ENCODE data around the gene LMOD3. TPM values are rescaled to one million over a fixed set of nuclear protein-coding genes. Genes with fewer than 3 reads are reported as not detected.

Gene LMOD3
- total and polyA plus RNA-seq, 4 experiments from 2014 or later: 0.13 to 0.24 TPM; not detected in 2

DNA sequence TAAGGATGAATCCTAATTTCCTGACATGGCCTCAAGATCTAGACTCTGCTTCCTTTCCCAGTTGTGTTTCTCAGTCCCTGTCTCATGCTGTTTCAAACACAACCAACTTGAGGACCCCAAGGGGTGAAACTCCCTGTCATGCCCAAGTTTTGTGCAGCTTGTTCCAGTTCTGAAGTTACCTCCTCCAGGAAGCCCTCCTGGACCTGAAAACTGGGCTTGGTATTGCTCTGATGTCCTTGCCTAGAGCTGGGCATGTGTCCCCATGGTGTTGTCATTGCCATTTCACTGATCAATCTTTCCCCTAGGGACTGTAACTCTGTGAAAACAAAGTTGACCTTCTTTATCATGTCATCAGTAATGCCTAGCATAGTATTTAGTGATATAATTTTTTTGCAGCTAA is 6.1 kb upstream of the LMOD3 start:
- Histone ChIP-seq H3K9me3 (ENCODE audit: control insufficient read depth in 1 of 2, low read length in 2 of 2) (no peaks in the 10 kb centered on the region), H3K27ac (ENCODE audit: low read depth, low read length) (no peak overlapping the region), H3K4me3 (ENCODE audit: low read length in 2 of 2) (no peak overlapping the region), H3K36me3 (ENCODE audit: insufficient read depth, low read length) (no peaks in the 10 kb centered on the region), H3K27me3 (ENCODE audit: insufficient read depth, low read length) (no peaks in the 10 kb centered on the region), H3K4me1 (ENCODE audit: insufficient read depth, low read length) (no peaks in the 10 kb centered on the region)
- no peaks in the 10 kb centered on the region for H3K9me3 Mint-ChIP-seq
- H3K27me3 Mint-ChIP-seq: no peaks in the 10 kb centered on the region
- intact Hi-C loops (cut with micrococcal nuclease): no loop called here
- H3K4me3 Mint-ChIP-seq: no peak overlapping the region
- no peak for DNase-seq
- CTCF ChIA-PET (ENCODE audit: partially characterized antibody): interaction anchor here (1.1 to 3.0 kb wide), 3 partner anchors 9 to 178 kb away, joined by 4 to 12 read pairs (median 8); no protein-coding TSS in a partner anchor
- POLR2A ChIA-PET (ENCODE audit: partially characterized antibody): no interaction called here
- H3K36me3 Mint-ChIP-seq: no peaks in the 10 kb centered on the region
- no peak overlapping the region for H3K27ac Mint-ChIP-seq
- H3K4me1 Mint-ChIP-seq: no peaks in the 10 kb centered on the region

- intact Hi-C loops (cut with micrococcal nuclease): no loop called here
- no peak for DNase-seq
- H3K4me3 ChIP-seq (ENCODE audit: low read length in 2 of 2): no peak overlapping the region
- H3K4me3 Mint-ChIP-seq: no peak overlapping the region
- H3K4me1 Mint-ChIP-seq: no peaks in the 10 kb centered on the region
- POLR2A ChIA-PET (ENCODE audit: partially characterized antibody): no interaction called here
- no peaks in the 10 kb centered on the region for H3K9me3 ChIP-seq (ENCODE audit: control insufficient read depth in 1 of 2, low read length in 2 of 2)
- no peaks in the 10 kb centered on the region for H3K27me3 ChIP-seq (ENCODE audit: insufficient read depth, low read length)
- H3K27ac Mint-ChIP-seq: no peak overlapping the region
- no peaks in the 10 kb centered on the region for H3K9me3 Mint-ChIP-seq
- no peaks in the 10 kb centered on the region for H3K36me3 ChIP-seq (ENCODE audit: insufficient read depth, low read length)
- CTCF ChIA-PET (ENCODE audit: partially characterized antibody): interaction anchor here (1.3 to 3.0 kb wide), 3 partner anchors 8 to 179 kb away, joined by 3 to 12 read pairs (median 8); no protein-coding TSS in a partner anchor
- no peak overlapping the region for H3K27ac ChIP-seq (ENCODE audit: low read depth, low read length)
- H3K36me3 Mint-ChIP-seq: no peaks in the 10 kb centered on the region
- no peaks in the 10 kb centered on the region for H3K27me3 Mint-ChIP-seq
- H3K4me1 ChIP-seq (ENCODE audit: insufficient read depth, low read length): no peaks in the 10 kb centered on the region
Measured at GRCh38 chr3:69126999-69127398, 4.6 kb upstream of the LMOD3 start.

DNA sequence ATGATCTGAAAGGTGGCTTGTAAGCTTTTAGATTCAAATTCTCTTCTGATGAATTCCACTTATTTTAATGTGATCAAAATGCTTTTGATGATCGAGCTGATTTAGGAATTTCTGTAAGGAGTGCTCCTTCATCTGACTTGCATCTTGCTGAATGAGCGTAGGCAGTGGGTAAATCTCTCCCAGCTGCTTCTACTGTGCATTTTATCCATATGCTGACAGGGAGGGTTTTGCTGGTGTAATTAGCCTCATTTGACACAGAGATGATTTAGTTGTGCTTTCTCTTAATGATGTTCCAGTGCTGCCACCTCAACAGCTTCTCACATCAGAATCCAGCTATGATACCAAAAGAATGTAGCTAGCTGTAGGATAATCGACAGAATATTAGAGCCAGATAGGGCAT is 3.8 kb upstream of the LMOD3 start:
- CTCF ChIA-PET (ENCODE audit: partially characterized antibody): interaction anchor here (1.4 kb wide), 1 partner anchor 36 kb away, joined by 8 read pairs; no protein-coding TSS in a partner anchor
- no peak overlapping the region for H3K27ac ChIP-seq (ENCODE audit: low read depth, low read length)
- H3K36me3 Mint-ChIP-seq: no peaks in the 10 kb centered on the region
- H3K4me1 Mint-ChIP-seq: peaks cover 0 to 1% (median 0%) of the 10 kb centered on the region in 4 donors
- no peaks in the 10 kb centered on the region for H3K9me3 ChIP-seq (ENCODE audit: control insufficient read depth in 1 of 2, low read length in 2 of 2)
- no peak overlapping the region for H3K4me3 ChIP-seq (ENCODE audit: low read length in 2 of 2)
- intact Hi-C loops (cut with micrococcal nuclease): no loop called here
- no peak for DNase-seq
- no peaks in the 10 kb centered on the region for H3K27me3 Mint-ChIP-seq
- H3K36me3 ChIP-seq (ENCODE audit: insufficient read depth, low read length): no peaks in the 10 kb centered on the region
- no peaks in the 10 kb centered on the region for H3K9me3 Mint-ChIP-seq
- H3K27ac Mint-ChIP-seq: no peak overlapping the region
- no peak overlapping the region for H3K4me3 Mint-ChIP-seq
- POLR2A ChIA-PET (ENCODE audit: partially characterized antibody): no interaction called here
- no peaks in the 10 kb centered on the region for H3K27me3 ChIP-seq (ENCODE audit: insufficient read depth, low read length)
- no peaks in the 10 kb centered on the region for H3K4me1 ChIP-seq (ENCODE audit: insufficient read depth, low read length)

DNA sequence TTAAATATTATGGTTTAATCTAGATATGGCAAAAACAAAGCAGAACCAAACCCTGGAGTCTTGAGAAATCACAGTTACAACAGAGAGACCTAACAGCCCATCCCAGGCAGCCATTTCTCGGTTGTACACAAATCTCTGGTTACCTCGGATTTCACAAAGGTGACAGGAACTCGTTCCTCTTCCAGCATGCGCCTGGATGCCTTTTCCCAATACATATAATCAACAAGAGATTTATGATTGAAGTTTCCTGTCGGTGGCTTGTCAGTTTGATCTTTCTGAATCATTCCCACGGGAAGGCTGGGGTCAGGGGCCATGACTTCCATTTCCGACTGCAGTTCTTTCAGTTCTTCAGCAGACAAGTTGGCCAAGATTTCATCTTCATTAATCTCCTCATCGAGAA is 445 bp downstream of the LMOD3 start:
- no peaks in the 10 kb centered on the region for H3K27me3 ChIP-seq (ENCODE audit: insufficient read depth, low read length)
- peaks cover 5% of the 10 kb centered on the region in 4 donors for H3K4me1 Mint-ChIP-seq
- no peaks in the 10 kb centered on the region for H3K36me3 Mint-ChIP-seq
- no peaks in the 10 kb centered on the region for H3K36me3 ChIP-seq (ENCODE audit: insufficient read depth, low read length)
- H3K9me3 Mint-ChIP-seq: no peaks in the 10 kb centered on the region
- no peak overlapping the region for H3K27ac ChIP-seq (ENCODE audit: low read depth, low read length)
- H3K27me3 Mint-ChIP-seq: peaks cover 0 to 1% of the 10 kb centered on the region in 2 donors
- H3K4me3 Mint-ChIP-seq: no peak overlapping the region
- H3K4me3 ChIP-seq (ENCODE audit: low read length in 2 of 2): no peak overlapping the region
- intact Hi-C loops (cut with micrococcal nuclease): loop anchor here (1.0 to 2.0 kb wide), 4 partner anchors 37 to 288 kb away; partner anchors contain the start of gene ARL6IP5
- no peak for DNase-seq
- H3K4me1 ChIP-seq (ENCODE audit: insufficient read depth, low read length): no peaks in the 10 kb centered on the region
- H3K9me3 ChIP-seq (ENCODE audit: control insufficient read depth in 1 of 2, low read length in 2 of 2): no peaks in the 10 kb centered on the region
- POLR2A ChIA-PET (ENCODE audit: partially characterized antibody): no interaction called here
- CTCF ChIA-PET (ENCODE audit: partially characterized antibody): interaction anchor here (0.7 to 4.3 kb wide), 14 partner anchors 10 to 288 kb away, joined by 3 to 34 read pairs (median 4); partner anchors contain the start of genes ARL6IP5 and EOGT
- H3K27ac Mint-ChIP-seq: no peak overlapping the region

- peaks cover 5% of the 10 kb centered on the region in 4 donors for H3K4me1 Mint-ChIP-seq
- H3K36me3 ChIP-seq (ENCODE audit: insufficient read depth, low read length): no peaks in the 10 kb centered on the region
- H3K36me3 Mint-ChIP-seq: no peaks in the 10 kb centered on the region
- H3K4me3 ChIP-seq (ENCODE audit: low read length in 2 of 2): no peak overlapping the region
- H3K4me1 ChIP-seq (ENCODE audit: insufficient read depth, low read length): no peaks in the 10 kb centered on the region
- DNase-seq: no peak
- no peak overlapping the region for H3K27ac ChIP-seq (ENCODE audit: low read depth, low read length)
- H3K9me3 Mint-ChIP-seq: no peaks in the 10 kb centered on the region
- no peak overlapping the region for H3K27ac Mint-ChIP-seq
- ChIA-PET POLR2A (ENCODE audit: partially characterized antibody) (interaction anchor here (0.9 to 1.3 kb wide), 5 partner anchors 26 to 69 kb away, joined by 3 to 6 read pairs (median 4); partner anchors contain the start of genes ARL6IP5 and TMF1), CTCF (ENCODE audit: partially characterized antibody) (interaction anchor here (0.7 to 4.3 kb wide), 26 partner anchors 9 to 1938 kb away, joined by 3 to 34 read pairs (median 4); partner anchors contain the start of genes ARL6IP5 and EOGT)
- peaks cover 0 to 1% of the 10 kb centered on the region in 2 donors for H3K27me3 Mint-ChIP-seq
- H3K27me3 ChIP-seq (ENCODE audit: insufficient read depth, low read length): no peaks in the 10 kb centered on the region
- intact Hi-C loops (cut with micrococcal nuclease): loop anchor here (1.0 to 2.0 kb wide), 4 partner anchors 37 to 289 kb away; partner anchors contain the start of gene ARL6IP5
- H3K9me3 ChIP-seq (ENCODE audit: control insufficient read depth in 1 of 2, low read length in 2 of 2): no peaks in the 10 kb centered on the region
- H3K4me3 Mint-ChIP-seq: no peak overlapping the region
Measured at GRCh38 chr3:69121513-69121912, 882 bp downstream of the LMOD3 start.

DNA sequence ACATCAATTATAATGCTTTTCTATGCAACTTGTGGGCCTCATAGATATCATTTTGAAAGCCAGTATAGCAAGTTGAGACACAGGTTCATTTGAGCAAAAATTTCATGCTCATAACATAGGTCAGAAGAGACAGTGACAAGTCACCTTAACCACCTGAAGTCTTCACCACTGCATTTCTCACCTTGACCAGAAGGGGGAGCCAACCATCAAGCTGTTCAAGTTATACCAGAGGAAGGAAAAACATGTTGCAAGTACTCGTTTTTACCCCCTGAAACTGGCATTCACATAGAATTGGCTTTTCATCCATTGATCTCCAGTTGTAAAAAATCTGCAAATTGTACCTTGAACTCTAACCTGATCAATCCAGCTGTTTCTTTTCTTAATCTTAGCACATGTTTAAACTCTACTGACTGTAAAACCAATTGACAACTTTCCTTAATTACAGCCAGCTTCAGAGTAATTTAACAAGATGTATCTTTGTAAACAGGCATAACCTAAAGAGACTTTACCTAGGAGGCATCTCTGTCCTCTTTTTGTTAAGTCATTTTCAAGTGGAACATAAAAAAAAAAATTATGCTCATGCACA is 1.4 kb downstream of the LMOD3 start:
- Histone ChIP-seq H3K9me3 (ENCODE audit: control insufficient read depth in 1 of 2, low read length in 2 of 2) (no peaks in the 10 kb centered on the region), H3K27ac (ENCODE audit: low read depth, low read length) (no peak overlapping the region), H3K4me3 (ENCODE audit: low read length in 2 of 2) (no peak overlapping the region), H3K4me1 (ENCODE audit: insufficient read depth, low read length) (no peaks in the 10 kb centered on the region), H3K27me3 (ENCODE audit: insufficient read depth, low read length) (no peaks in the 10 kb centered on the region), H3K36me3 (ENCODE audit: insufficient read depth, low read length) (no peaks in the 10 kb centered on the region)
- H3K4me1 Mint-ChIP-seq: peaks cover 5% of the 10 kb centered on the region in 4 donors
- ChIA-PET POLR2A (ENCODE audit: partially characterized antibody) (interaction anchor here (0.9 to 1.5 kb wide), 6 partner anchors 26 to 69 kb away, joined by 3 to 6 read pairs (median 4); partner anchors contain the start of genes ARL6IP5 and TMF1), CTCF (ENCODE audit: partially characterized antibody) (interaction anchor here (0.7 to 4.3 kb wide), 28 partner anchors 7 to 1937 kb away, joined by 3 to 34 read pairs (median 4); partner anchors contain the start of gene ARL6IP5)
- no peaks in the 10 kb centered on the region for H3K36me3 Mint-ChIP-seq
- intact Hi-C loops (cut with micrococcal nuclease): loop anchor here (1.0 to 2.0 kb wide), 4 partner anchors 36 to 289 kb away; partner anchors contain the start of gene ARL6IP5
- H3K4me3 Mint-ChIP-seq: no peak overlapping the region
- DNase-seq: peak; percentile 75 to 80 (median 79)
- no peaks in the 10 kb centered on the region for H3K9me3 Mint-ChIP-seq
- peaks cover 0 to 1% of the 10 kb centered on the region in 2 donors for H3K27me3 Mint-ChIP-seq
- H3K27ac Mint-ChIP-seq: no peak overlapping the region

- no peaks in the 10 kb centered on the region for H3K27me3 ChIP-seq (ENCODE audit: insufficient read depth, low read length)
- no peaks in the 10 kb centered on the region for H3K9me3 ChIP-seq (ENCODE audit: control insufficient read depth in 1 of 2, low read length in 2 of 2)
- no peak for DNase-seq
- H3K27me3 Mint-ChIP-seq: peaks cover 0 to 1% of the 10 kb centered on the region in 2 donors
- H3K4me1 ChIP-seq (ENCODE audit: insufficient read depth, low read length): no peaks in the 10 kb centered on the region
- no peak overlapping the region for H3K4me3 Mint-ChIP-seq
- ChIA-PET CTCF (ENCODE audit: partially characterized antibody) (interaction anchor here (0.8 to 4.3 kb wide), 17 partner anchors 8 to 201 kb away, joined by 3 to 34 read pairs (median 4); no protein-coding TSS in a partner anchor), POLR2A (ENCODE audit: partially characterized antibody) (interaction anchor here (1.5 kb wide), 1 partner anchor 34 kb away, joined by 3 read pairs; no protein-coding TSS in a partner anchor)
- intact Hi-C loops (cut with micrococcal nuclease): loop anchor here (2.0 kb wide), 2 partner anchors 35 to 41 kb away; partner anchors contain the start of gene ARL6IP5
- peaks cover 5% of the 10 kb centered on the region in 4 donors for H3K4me1 Mint-ChIP-seq
- H3K27ac ChIP-seq (ENCODE audit: low read depth, low read length): no peak overlapping the region
- no peak overlapping the region for H3K4me3 ChIP-seq (ENCODE audit: low read length in 2 of 2)
- H3K27ac Mint-ChIP-seq: no peak overlapping the region
- H3K36me3 Mint-ChIP-seq: no peaks in the 10 kb centered on the region
- H3K36me3 ChIP-seq (ENCODE audit: insufficient read depth, low read length): no peaks in the 10 kb centered on the region
- H3K9me3 Mint-ChIP-seq: no peaks in the 10 kb centered on the region
Measured at GRCh38 chr3:69119681-69120080, 2.7 kb downstream of the LMOD3 start.
